Small intestine (tissue), 7 donors: ENCODE results near the gene CDH19. TPM values are rescaled to one million over a fixed set of nuclear protein-coding genes. Genes with fewer than 3 reads are reported as not detected.

Experiments used
- DNase-seq, 2 donors: peaks; one replicate each; pipeline versions ENCODE4 v3.0.0 to v3.0.0-alpha.2; 2013
- FAIRE-seq: peaks from 2 replicates; lab custom pipeline; 2012; peaks lifted over from hg19 to GRCh38; lab: Jason Lieb, UNC
- H3K27ac ChIP-seq, 3 donors: one replicate each; pipeline ENCODE4 v1.5.1; 2013; ENCODE audit warnings: low read length in 2 of 3, mild to moderate bottlenecking in 2 of 3, control low read depth in 1 of 3, inconsistent platforms in 1 of 3, low read depth in 1 of 3, moderate library complexity in 1 of 3
- H3K27me3 ChIP-seq, 3 donors: one replicate each; pipeline ENCODE4 v1.6.1; 2013; ENCODE audit warnings: low read length in 3 of 3, inconsistent platforms in 1 of 3; ENCODE audit not compliant: control insufficient read depth in 3 of 3, insufficient read depth in 3 of 3
- H3K36me3 ChIP-seq, 3 donors: one replicate each; pipeline ENCODE4 v1.6.1; 2013; ENCODE audit warnings: low read length in 3 of 3, inconsistent platforms in 1 of 3, low read depth in 1 of 3, mild to moderate bottlenecking in 1 of 3, moderate library complexity in 1 of 3; ENCODE audit not compliant: control insufficient read depth in 3 of 3, insufficient read depth in 2 of 3
- H3K4me1 ChIP-seq, 3 donors: one replicate each; pipeline ENCODE4 v1.6.1; 2013; ENCODE audit warnings: low read length in 2 of 3, inconsistent platforms in 1 of 3, low read depth in 1 of 3, mild to moderate bottlenecking in 1 of 3, moderate library complexity in 1 of 3; ENCODE audit not compliant: control insufficient read depth in 3 of 3, insufficient read depth in 2 of 3
- H3K4me3 ChIP-seq, 3 donors: one replicate each; pipeline ENCODE4 v1.5.1; 2013; ENCODE audit warnings: low read length in 3 of 3, control low read depth in 1 of 3, inconsistent platforms in 1 of 3, low read depth in 1 of 3, mild to moderate bottlenecking in 1 of 3, moderate library complexity in 1 of 3
- H3K9me3 ChIP-seq, 2 donors: one replicate each; pipeline ENCODE4 v1.6.1; 2013; ENCODE audit warnings: low read depth in 1 of 2, low read length in 1 of 2; ENCODE audit not compliant: control insufficient read depth in 2 of 2, insufficient read depth in 1 of 2
- WGBS, 3 donors: extraction: QIAGEN DNeasy Blood & Tissue Kit; methylation state at CpG; one replicate each; pipeline ENCODE4 v1.1.7; 2013; 5-methylcytosine and 5-hydroxymethylcytosine counted together
- polyA plus RNA-seq, 4 donors: library from polyadenylated mRNA; stranded (reverse) in 3 of 4; unstranded in 1 of 4; fragments of 200-250 nt in 3 of 4; fragments of 120-200 nt in 1 of 4; gene quantifications; one replicate each; pipeline versions ENCODE4 v1.2.1 to v1.2.3, GENCODE V29; 2013
- donor health status: healthy with polysubstance abuse.
- donor health status: control.
- donor health status: control.
- donor health status: Bipolar disorder and iron deficiency.
- donor health status: healthy.

CDH19 gene
- polyA plus RNA-seq, 4 donors: 0.27 to 3.0 (median 0.86) TPM; not detected in 1

DNA sequence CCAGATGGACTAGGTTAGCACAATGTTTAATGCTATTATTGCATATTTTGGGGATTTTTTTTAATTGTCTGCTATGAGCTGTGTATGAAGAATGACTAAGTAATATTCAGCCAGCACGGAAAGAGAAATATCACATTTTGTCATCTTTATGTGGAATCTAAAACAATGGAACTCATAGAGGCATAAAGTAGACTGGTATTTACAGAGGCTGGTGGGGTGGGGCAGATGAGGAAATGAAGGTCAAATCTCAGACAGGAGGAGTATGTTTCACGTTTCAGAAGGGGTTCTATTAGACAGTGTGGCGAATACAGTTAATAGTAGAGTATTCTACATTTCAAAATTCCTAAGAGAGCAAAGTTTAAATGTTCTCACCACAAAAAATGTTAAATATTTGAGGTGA, 4.7 kb downstream of the CDH19 start:
- FAIRE-seq: no peak
- H3K27ac ChIP-seq: no peak overlapping the region
- no peaks in the 10 kb centered on the region for H3K36me3 ChIP-seq
- no peaks in the 10 kb centered on the region for H3K4me1 ChIP-seq
- H3K27me3 ChIP-seq: no peaks in the 10 kb centered on the region
- DNase-seq: no peak
- H3K4me3 ChIP-seq: no peak overlapping the region
- no peaks in the 10 kb centered on the region for H3K9me3 ChIP-seq
- 38 to 47% (median 41%) methylated on average over 3 of the region's 3 CpGs for WGBS, 3 donors

- Histone ChIP-seq H3K27ac (no peak overlapping the region), H3K9me3 (no peaks in the 10 kb centered on the region), H3K4me3 (no peak overlapping the region), H3K4me1 (no peaks in the 10 kb centered on the region), H3K36me3 (no peaks in the 10 kb centered on the region), H3K27me3 (no peaks in the 10 kb centered on the region)
- no peak for DNase-seq
- WGBS, 3 donors: 73 to 86% (median 84%) methylated on average over 4 of the region's 4 CpGs
- no peak for FAIRE-seq
Measured at GRCh38 chr18:66587430-66587829, 16.5 kb downstream of the CDH19 start.

GRCh38 chr18:66582211-66582610, 21.7 kb downstream of the CDH19 start:
- H3K27me3 ChIP-seq: no peaks in the 10 kb centered on the region
- H3K27ac ChIP-seq: no peak overlapping the region
- no peaks in the 10 kb centered on the region for H3K36me3 ChIP-seq
- no peaks in the 10 kb centered on the region for H3K4me1 ChIP-seq
- H3K4me3 ChIP-seq: no peak overlapping the region
- FAIRE-seq (no peak), DNase-seq (no peak)
- no peaks in the 10 kb centered on the region for H3K9me3 ChIP-seq

- Histone ChIP-seq H3K36me3 (no peaks in the 10 kb centered on the region), H3K27me3 (no peaks in the 10 kb centered on the region), H3K9me3 (no peaks in the 10 kb centered on the region), H3K4me3 (no peak overlapping the region), H3K27ac (no peak overlapping the region), H3K4me1 (no peaks in the 10 kb centered on the region)
- FAIRE-seq: no peak
- WGBS, 3 donors: 81 to 88% (median 87%) methylated on average over 2 of the region's 2 CpGs
- no peak for DNase-seq
Measured at GRCh38 chr18:66575263-66575662, 28.6 kb downstream of the CDH19 start.

DNA sequence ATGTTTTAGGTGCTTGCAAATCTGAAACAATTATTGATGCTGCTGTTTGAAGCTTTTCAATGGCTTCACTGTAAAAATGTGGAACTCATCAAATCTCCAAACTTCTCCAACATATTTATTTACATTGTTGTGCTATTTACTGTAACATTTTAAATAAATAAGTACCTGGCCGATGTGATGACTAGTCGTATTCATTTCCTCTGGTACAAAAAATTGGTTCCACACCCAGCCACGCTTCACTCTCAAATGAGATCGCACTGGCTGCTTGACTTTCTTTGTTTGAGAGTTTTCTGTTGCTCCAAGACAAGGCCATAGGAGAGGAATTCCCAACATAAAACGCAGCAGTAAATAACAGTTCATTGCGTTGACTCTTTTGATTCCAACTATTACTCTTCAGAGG, 32.0 kb downstream of the CDH19 start:
- Histone ChIP-seq H3K27ac (no peak overlapping the region), H3K4me1 (no peaks in the 10 kb centered on the region), H3K4me3 (no peak overlapping the region), H3K36me3 (no peaks in the 10 kb centered on the region), H3K27me3 (no peaks in the 10 kb centered on the region), H3K9me3 (no peaks in the 10 kb centered on the region)
- FAIRE-seq: no peak
- WGBS, 3 donors: 82 to 87% (median 84%) methylated on average over 6 of the region's 6 CpGs
- no peak for DNase-seq

DNA sequence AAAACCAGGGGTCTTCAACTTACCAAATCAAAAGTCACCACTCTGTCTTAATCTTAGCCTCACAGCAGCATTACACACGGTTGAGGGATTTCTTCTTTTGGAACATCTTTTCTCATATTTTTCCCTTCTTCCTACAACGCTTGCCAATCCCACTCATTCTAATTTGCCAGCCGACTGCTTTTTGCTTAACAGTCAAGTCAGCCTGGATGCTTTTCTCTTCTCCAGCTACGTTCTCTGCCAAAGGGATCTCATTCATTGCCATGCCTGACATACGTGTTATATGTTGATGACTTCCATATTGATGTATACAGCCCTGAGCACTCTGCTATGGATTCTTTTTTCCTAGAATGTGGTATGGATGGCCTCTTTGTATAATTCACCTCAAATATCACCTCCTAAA, 37.3 kb downstream of the CDH19 start:
- DNase-seq: no peak
- no peaks in the 10 kb centered on the region for H3K36me3 ChIP-seq
- WGBS, 3 donors: 73 to 83% (median 76%) methylated on average over 5 of the region's 5 CpGs
- no peaks in the 10 kb centered on the region for H3K27me3 ChIP-seq
- H3K9me3 ChIP-seq: no peaks in the 10 kb centered on the region
- no peak overlapping the region for H3K27ac ChIP-seq
- FAIRE-seq: no peak
- H3K4me1 ChIP-seq: no peaks in the 10 kb centered on the region
- H3K4me3 ChIP-seq: no peak overlapping the region

DNA sequence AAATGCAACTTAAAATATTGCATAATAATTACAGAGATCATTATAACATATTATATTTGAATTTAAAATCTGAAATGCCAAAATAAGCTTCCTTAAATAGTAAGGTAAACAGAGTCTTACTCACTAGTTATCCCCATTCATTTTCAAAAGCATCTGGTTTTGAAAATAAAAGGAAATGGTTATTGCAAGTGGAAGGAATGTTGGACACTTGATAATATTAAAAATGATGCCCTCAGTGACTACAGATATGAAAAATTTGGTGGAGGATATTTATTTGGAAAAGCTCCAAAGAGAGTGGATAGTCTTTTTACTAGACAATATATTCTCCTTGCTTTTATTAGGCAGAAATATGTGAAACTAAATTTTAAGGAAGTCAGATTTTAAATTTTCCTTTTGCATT, 39.7 kb downstream of the CDH19 start:
- H3K4me3 ChIP-seq: no peak overlapping the region
- H3K27ac ChIP-seq: no peak overlapping the region
- no peaks in the 10 kb centered on the region for H3K27me3 ChIP-seq
- H3K4me1 ChIP-seq: no peaks in the 10 kb centered on the region
- H3K36me3 ChIP-seq: no peaks in the 10 kb centered on the region
- DNase-seq (no peak), FAIRE-seq (no peak)
- no peaks in the 10 kb centered on the region for H3K9me3 ChIP-seq

DNA sequence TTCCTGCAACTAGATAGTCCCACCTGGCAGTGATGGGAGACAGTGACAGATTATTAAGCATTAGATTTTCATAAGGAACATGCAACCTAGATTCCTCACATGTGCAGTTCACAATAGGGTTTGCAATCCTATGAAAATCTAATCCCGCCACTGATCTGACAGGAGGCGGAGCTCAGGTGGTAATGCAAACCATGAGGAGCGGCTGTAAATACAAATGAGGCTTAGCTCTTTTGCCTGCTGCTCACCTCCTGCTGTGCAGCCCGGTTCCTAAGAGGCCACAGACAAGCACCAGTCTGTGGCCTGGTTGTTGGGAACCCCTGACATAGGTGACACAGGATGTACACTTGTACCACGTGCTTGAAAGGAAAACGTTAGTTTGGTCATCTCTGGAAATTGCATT, 41.6 kb downstream of the CDH19 start:
- no peaks in the 10 kb centered on the region for H3K36me3 ChIP-seq
- no peaks in the 10 kb centered on the region for H3K9me3 ChIP-seq
- H3K4me3 ChIP-seq: no peak overlapping the region
- no peaks in the 10 kb centered on the region for H3K4me1 ChIP-seq
- H3K27ac ChIP-seq: no peak overlapping the region
- no peaks in the 10 kb centered on the region for H3K27me3 ChIP-seq
- FAIRE-seq (no peak), DNase-seq (no peak)
- 72 to 76% (median 75%) methylated on average over 6 of the region's 6 CpGs for WGBS, 3 donors

DNA sequence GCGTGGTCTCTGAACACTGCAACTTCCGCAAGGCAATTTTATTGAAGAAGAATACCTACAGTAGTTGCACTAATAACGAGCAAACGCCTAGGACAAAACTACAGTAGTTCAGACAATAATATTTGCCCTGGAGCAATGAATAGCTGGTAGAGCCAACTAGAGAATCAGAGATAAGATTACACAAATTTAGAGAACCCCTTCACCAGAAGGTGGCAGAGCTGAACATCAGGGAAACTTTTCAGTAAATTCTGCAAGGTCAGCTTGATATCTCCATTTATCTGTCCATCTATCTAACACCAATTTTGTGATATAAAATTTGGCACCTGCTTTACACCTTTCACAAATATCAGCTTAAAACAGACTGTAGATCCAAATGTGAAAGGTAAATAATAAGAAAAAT, 43.8 kb downstream of the CDH19 start:
- FAIRE-seq (no peak), DNase-seq (peak; percentile 13 to 28)

More for the DNA sequence above, 43.8 kb downstream of the CDH19 start:
- H3K27me3 ChIP-seq: no peaks in the 10 kb centered on the region
- no peak overlapping the region for H3K27ac ChIP-seq
- H3K9me3 ChIP-seq: no peaks in the 10 kb centered on the region
- WGBS, 3 donors: 25 to 61% (median 41%) methylated on average over 4 of the region's 4 CpGs
- H3K4me1 ChIP-seq: no peaks in the 10 kb centered on the region
- no peak overlapping the region for H3K4me3 ChIP-seq
- H3K36me3 ChIP-seq: no peaks in the 10 kb centered on the region
